IPS DF 19.7 (cell line): ENCODE data around the gene SLC22A4.

Experiments used
- DNase-seq: peaks from one replicate; pipeline ENCODE4 v3.0.0-alpha.2; 2013; ENCODE audit warnings: low read depth, low spot score

SLC22A4 gene

GRCh38 chr5:132262882-132263547, 31.2 kb upstream of the SLC22A4 start:
- no peak for DNase-seq

GRCh38 chr5:132263548-132264261, 30.5 kb upstream of the SLC22A4 start:
- no peak for DNase-seq

- DNase-seq, result no peak
Measured at GRCh38 chr5:132264546-132265335, 29.5 kb upstream of the SLC22A4 start.

GRCh38 chr5:132265336-132266030, 28.7 kb upstream of the SLC22A4 start:
- no peak for DNase-seq

GRCh38 chr5:132266031-132266835, 28.0 kb upstream of the SLC22A4 start:
- DNase-seq, result no peak

- no peak for DNase-seq
Measured at GRCh38 chr5:132266836-132267160, 27.4 kb upstream of the SLC22A4 start.

- DNase-seq, result no peak
Measured at GRCh38 chr5:132267166-132267739, 26.9 kb upstream of the SLC22A4 start.

- no peak for DNase-seq
Measured at GRCh38 chr5:132267931-132268768, 26.0 kb upstream of the SLC22A4 start.

GRCh38 chr5:132268769-132269551, 25.2 kb upstream of the SLC22A4 start:
- no peak for DNase-seq

- DNase-seq, result no peak
Measured at GRCh38 chr5:132269635-132270334, 24.4 kb upstream of the SLC22A4 start.

- DNase-seq, result no peak
Measured at GRCh38 chr5:132270335-132270665, 23.9 kb upstream of the SLC22A4 start.

- no peak for DNase-seq
Measured at GRCh38 chr5:132270706-132271105, 23.5 kb upstream of the SLC22A4 start.

GRCh38 chr5:132271251-132272246, 22.6 kb upstream of the SLC22A4 start:
- DNase-seq, result no peak

- no peak for DNase-seq
Measured at GRCh38 chr5:132272311-132273210, 21.6 kb upstream of the SLC22A4 start.

- DNase-seq, result no peak
Measured at GRCh38 chr5:132273631-132274030, 20.6 kb upstream of the SLC22A4 start.

- no peak for DNase-seq
Measured at GRCh38 chr5:132274050-132274792, 20.0 kb upstream of the SLC22A4 start.
